CD4-positive, alpha-beta T cell treated with Interleukin-6 at 100 ng/mL for 8 hours (primary cell): Measurements from ENCODE around the gene WDR81.

Experiments used
- DNase-seq: peaks from one replicate; pipeline ENCODE4 v3.0.0-alpha.2; 2020; ENCODE audit warnings: mixed read lengths, low spot score

WDR81 gene

GRCh38 chr17:1779571-1780131 is 55.1 kb downstream of the WDR81 start:
- DNase-seq = no peak

DNA sequence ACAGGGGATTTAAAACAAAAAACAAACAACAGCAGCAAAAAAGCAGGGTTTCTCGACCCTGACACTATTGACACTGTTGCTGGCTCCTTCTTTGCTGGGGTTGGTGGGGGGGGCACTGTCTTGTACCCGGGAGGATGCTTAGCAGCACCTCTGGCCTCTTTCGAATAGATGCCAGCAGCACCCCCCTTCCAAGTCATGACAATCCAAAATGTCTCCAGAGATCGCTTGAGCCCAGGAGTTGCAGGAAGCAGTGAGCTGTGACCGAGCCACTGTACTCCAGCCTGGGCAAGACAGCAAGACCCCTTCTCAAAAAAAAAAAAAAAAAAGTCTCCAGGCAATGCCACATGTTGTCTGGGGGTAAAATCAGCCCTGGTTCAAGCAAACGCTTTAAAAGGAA is 57.7 kb downstream of the WDR81 start:
- DNase-seq = no peak

DNA sequence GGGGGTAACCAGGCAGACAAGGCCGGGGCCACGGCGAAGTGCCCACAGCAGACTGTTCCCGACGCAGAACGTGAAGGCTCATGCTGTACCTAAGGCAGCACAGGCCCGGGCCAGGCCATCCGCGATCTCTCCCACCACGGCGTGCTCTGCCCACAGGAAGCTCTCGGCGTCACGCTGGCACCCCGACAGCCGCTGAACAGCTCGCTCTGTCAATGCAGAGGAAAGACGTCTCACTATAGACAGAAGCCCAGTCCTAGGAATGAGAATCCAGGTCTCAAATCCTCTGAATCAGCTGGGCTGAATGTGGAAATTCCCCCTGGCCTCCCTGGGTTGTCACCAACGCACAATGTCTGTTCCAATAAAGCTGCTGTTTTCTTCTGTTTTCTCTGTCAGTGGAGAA is 58.8 kb downstream of the WDR81 start:
- no peak for DNase-seq

DNA sequence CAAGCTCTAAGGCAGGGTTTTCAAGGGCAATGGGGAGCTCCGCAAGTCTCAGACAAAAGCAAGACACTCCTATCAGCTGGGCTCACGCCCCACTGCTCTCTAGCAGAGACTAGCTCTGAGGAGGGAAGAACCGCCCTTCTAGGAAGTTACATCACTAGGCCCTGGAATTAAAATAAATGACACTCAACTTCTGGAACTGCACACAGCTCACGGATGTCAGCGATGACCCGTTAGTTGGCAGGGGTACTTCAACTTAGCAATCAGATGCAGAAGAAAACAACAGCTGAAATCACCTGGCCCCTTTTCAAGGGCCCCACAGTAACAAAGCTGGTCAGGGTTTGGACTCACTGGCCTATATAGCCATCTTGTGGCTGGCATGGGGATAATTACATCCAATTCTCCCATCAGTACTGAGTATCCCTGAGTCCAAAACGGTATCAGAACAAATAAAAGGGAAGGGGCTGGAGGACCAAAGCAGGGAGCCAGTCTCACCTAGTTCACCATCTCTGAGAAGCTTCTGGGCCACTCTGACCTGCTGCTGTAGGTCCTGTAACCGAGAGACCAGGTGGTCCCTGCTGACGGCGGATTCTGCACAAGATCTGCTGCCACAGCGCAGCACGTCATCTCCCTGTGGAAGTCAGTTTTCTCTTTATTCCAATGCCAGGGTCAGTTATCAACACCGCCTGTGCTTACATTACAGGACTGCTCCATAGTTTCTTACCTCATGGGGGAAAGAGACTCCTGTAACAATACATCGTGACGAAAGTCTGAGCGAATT is 59.5 kb downstream of the WDR81 start:
- DNase-seq = no peak

DNA sequence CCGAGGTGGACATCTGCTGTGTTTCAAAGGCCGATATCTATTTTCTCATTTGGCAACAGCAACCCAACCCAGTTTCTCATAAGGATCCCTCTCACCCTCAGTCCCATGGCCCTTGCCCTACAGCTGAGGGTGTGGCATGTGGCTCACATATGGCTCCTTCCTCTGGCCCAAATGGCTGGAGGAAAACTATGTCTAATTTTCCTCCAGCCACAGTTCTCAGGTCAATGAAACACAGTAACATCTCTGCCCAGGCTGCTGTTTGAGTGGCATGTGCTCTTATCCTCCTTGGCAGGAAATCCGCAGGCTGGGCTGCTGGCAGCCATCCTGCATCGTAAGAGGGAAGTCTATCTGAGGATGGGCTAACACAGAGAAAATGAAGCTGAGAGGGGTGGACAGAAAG is 61.4 kb downstream of the WDR81 start:
- no peak for DNase-seq

- DNase-seq = no peak
These were observed 62.2 kb downstream of the WDR81 start for GRCh38 chr17:1786708-1787107.

- no peak for DNase-seq
These were observed 62.9 kb downstream of the WDR81 start for GRCh38 chr17:1787301-1787902.
